HepG2 (cell line): ENCODE results near the gene BST1. TPM values are rescaled to one million over a fixed set of nuclear protein-coding genes. Genes with fewer than 3 reads are reported as not detected.

ENCODE experiments used
- ARNTL ChIP-seq: sonication (generic); formaldehyde crosslinking; IDR thresholded peaks from 2 replicates; pipeline ENCODE4 v1.4.0; 2020; ENCODE audit warnings: mild to moderate bottlenecking, missing genetic modification reagents
- ATF1 ChIP-seq: IDR thresholded peaks from 2 replicates; pipeline ENCODE4 v1.6.1; 2016; ENCODE audit warnings: mild to moderate bottlenecking, control low read depth
- E2F1 ChIP-seq: sonication (generic); formaldehyde crosslinking; IDR thresholded peaks from 2 replicates; pipeline ENCODE4 v1.5.0; 2020; ENCODE audit warnings: missing genetic modification reagents
- FIP1L1 ChIP-seq: fragments of 200-400 bp; formaldehyde crosslinking; IDR thresholded peaks from 2 replicates; pipeline ENCODE4 v1.6.1; 2018; ENCODE audit warnings: low read depth, mild to moderate bottlenecking, low read length, moderate library complexity, borderline replicate concordance; ENCODE audit not compliant: insufficient read depth
- FOXP1 ChIP-seq, 2 experiments: fragments of 450-650 bp in 1 of 2; IDR thresholded peaks; 2 replicates each; pipeline ENCODE4 v1.6.1; 2017 to 2018; ENCODE audit warnings: antibody characterized with exemption in 1 of 2
- GABPA ChIP-seq, 2 experiments: IDR thresholded peaks; 2 replicates each; pipeline ENCODE4 v1.6.1; 2011 to 2016; ENCODE audit warnings: low read depth in 2 of 2, low read length in 1 of 2, missing biosample characterization in 1 of 2, missing genetic modification characterization in 1 of 2
- HNF4G ChIP-seq, 2 experiments: sonication (generic) in 1 of 2; formaldehyde crosslinking in 1 of 2; IDR thresholded peaks; 2 replicates each; pipeline versions ENCODE4 v1.4.0 to v1.6.1; 2011 to 2020; ENCODE audit warnings: borderline replicate concordance in 2 of 2, low read depth in 2 of 2, mild to moderate bottlenecking in 2 of 2, low read length in 1 of 2, missing genetic modification reagents in 1 of 2, moderate library complexity in 1 of 2
- IKZF4 ChIP-seq: sonication (generic); formaldehyde crosslinking; IDR thresholded peaks from 2 replicates; pipeline ENCODE4 v1.5.1; 2020; ENCODE audit warnings: borderline replicate concordance, mild to moderate bottlenecking, low read depth, missing genetic modification reagents; ENCODE audit errors: not compliant biosample characterization
- MLX ChIP-seq: IDR thresholded peaks from 2 replicates; pipeline ENCODE4 v1.6.1; 2016
- NRL ChIP-seq: sonication (generic); formaldehyde crosslinking; IDR thresholded peaks from 2 replicates; pipeline ENCODE4 v1.5.0; 2020; ENCODE audit warnings: missing genetic modification reagents, mild to moderate bottlenecking, moderate library complexity, borderline replicate concordance
- SNAI1 ChIP-seq: sonication (generic); formaldehyde crosslinking; IDR thresholded peaks from 2 replicates; pipeline ENCODE4 v1.5.0; 2020; ENCODE audit warnings: mild to moderate bottlenecking, missing genetic modification reagents, borderline replicate concordance
- ZBTB42 ChIP-seq: sonication (generic); formaldehyde crosslinking; IDR thresholded peaks from 2 replicates; pipeline ENCODE4 v1.5.0; 2020; ENCODE audit warnings: mild to moderate bottlenecking, missing genetic modification reagents
- ZFP91 ChIP-seq: sonication (generic); formaldehyde crosslinking; IDR thresholded peaks from 2 replicates; pipeline ENCODE4 v1.9.0; 2022; ENCODE audit warnings: missing genetic modification reagents, mild to moderate bottlenecking, borderline replicate concordance
- ZNF20 ChIP-seq: sonication (generic); formaldehyde crosslinking; IDR thresholded peaks from 2 replicates; pipeline ENCODE4 v1.4.0; 2020; ENCODE audit warnings: mild to moderate bottlenecking, moderate library complexity, missing genetic modification reagents
- ZNF513 ChIP-seq: sonication (generic); formaldehyde crosslinking; conservative IDR thresholded peaks from 2 replicates; pipeline ENCODE4 v1.5.0; 2020; ENCODE audit warnings: missing genetic modification reagents
- ZNF639 ChIP-seq: conservative IDR thresholded peaks from 2 replicates; pipeline ENCODE4 v1.6.1; 2018; ENCODE audit warnings: missing genetic modification reagents
- ZUFSP ChIP-seq: sonication (generic); formaldehyde crosslinking; IDR thresholded peaks from 2 replicates; pipeline ENCODE4 v1.9.0; 2021; ENCODE audit warnings: missing genetic modification reagents, mild to moderate bottlenecking, borderline replicate concordance
- ZZZ3 ChIP-seq: sonication (generic); formaldehyde crosslinking; IDR thresholded peaks from 2 replicates; pipeline ENCODE4 v1.4.0; 2020; ENCODE audit warnings: missing genetic modification reagents, mild to moderate bottlenecking, borderline replicate concordance
- polyA plus RNA-seq, 8 experiments: library from polyadenylated mRNA; depleted of rRNA in 3 of 8; stranded (reverse) in 7 of 8; unstranded in 1 of 8; fragments of >200 nt; fragmentation: Illumina TruSeq in 4 of 8; extraction: Trizol in 4 of 8; gene quantifications; 2 replicates each; pipeline versions ENCODE4 v1.2.1 to v1.2.3, GENCODE V29; 2011 to 2016; ENCODE audit warnings: low read depth in 4 of 8, missing spikeins in 1 of 8, mixed read lengths in 1 of 8; ENCODE audit not compliant: insufficient read depth in 1 of 8
- total RNA-seq, 5 experiments: library from RNA; depleted of rRNA; stranded (reverse); fragments of >200 nt; fragmentation: Illumina TruSeq; extraction: Trizol; gene quantifications; 2 replicates each; pipeline ENCODE4 v1.2.3, GENCODE V29; 2016; ENCODE audit warnings: low read depth in 1 of 5

Gene BST1
- total and polyA plus RNA-seq, 2 of the 13 experiments (the other 11 are each of a cell fraction or from before 2014, with no cell fraction given): 0.09 to 0.49 TPM

GRCh38 chr4:15655223-15656037 is 47.4 kb upstream of the BST1 start, which contains the start of gene FBXL5 (continued):
- TF ChIP-seq FIP1L1: no peak
- 0 out of 2 replicates have a peak, but pooled peaks have one; percentile 45 for TF ChIP-seq E2F1
- no peak for TF ChIP-seq ZBTB42 (CRISPR knock-in tag)
- TF ChIP-seq SNAI1: no peak
- TF ChIP-seq FOXP1 (IDR thresholded peaks at IDR 0.05): no peak
- no peak for TF ChIP-seq FOXP1 (CRISPR knock-in tag; IDR thresholded peaks at IDR 0.05)
- no peak for TF ChIP-seq ZNF20
- TF ChIP-seq ZUFSP (CRISPR knock-in tag): no peak
- TF ChIP-seq ZNF639 (CRISPR knock-in tag): no peak
- TF ChIP-seq GABPA (IDR thresholded peaks at IDR 0.05; ENCODE audit: low read depth, low read length): no peak
- TF ChIP-seq GABPA (CRISPR knock-in tag; IDR thresholded peaks at IDR 0.05; ENCODE audit: low read depth): no peak
- 0 out of 2 replicates have a peak, but pooled peaks have one; percentile 2 for TF ChIP-seq HNF4G (IDR thresholded peaks at IDR 0.05; ENCODE audit: borderline replicate concordance, low read depth, low read length)
- no peak for TF ChIP-seq HNF4G (CRISPR knock-in tag; IDR thresholded peaks at IDR 0.05; ENCODE audit: borderline replicate concordance, low read depth)
- TF ChIP-seq NRL: peak; percentile 80; the same call in 1 of the 2 replicates
- TF ChIP-seq MLX (CRISPR knock-in tag): no peak
- no peak for TF ChIP-seq ATF1 (CRISPR knock-in tag)
- TF ChIP-seq ARNTL: 0 out of 2 replicates have a peak, but pooled peaks have one; percentile 10
- no peak for TF ChIP-seq ZZZ3 (CRISPR knock-in tag)
- TF ChIP-seq ZNF513: no peak; the same call in 1 of the 2 replicates
- TF ChIP-seq ZFP91 (CRISPR knock-in tag): peak; percentile 50; the same call in 1 of the 2 replicates
- no peak for TF ChIP-seq IKZF4 (CRISPR knock-in tag)
